D341Med (cell line): Measurements from ENCODE around the gene RAB1B.
"Not testable (repeated sequence)": the region's sequence is repeated elsewhere in the genome, so short reads cannot be mapped to it uniquely, and the experiment has no call there.

Source experiments
- DNase-seq: peaks from one replicate; pipeline ENCODE4 v3.0.0; 2012; ENCODE audit warnings: low spot score

RAB1B gene

DNA sequence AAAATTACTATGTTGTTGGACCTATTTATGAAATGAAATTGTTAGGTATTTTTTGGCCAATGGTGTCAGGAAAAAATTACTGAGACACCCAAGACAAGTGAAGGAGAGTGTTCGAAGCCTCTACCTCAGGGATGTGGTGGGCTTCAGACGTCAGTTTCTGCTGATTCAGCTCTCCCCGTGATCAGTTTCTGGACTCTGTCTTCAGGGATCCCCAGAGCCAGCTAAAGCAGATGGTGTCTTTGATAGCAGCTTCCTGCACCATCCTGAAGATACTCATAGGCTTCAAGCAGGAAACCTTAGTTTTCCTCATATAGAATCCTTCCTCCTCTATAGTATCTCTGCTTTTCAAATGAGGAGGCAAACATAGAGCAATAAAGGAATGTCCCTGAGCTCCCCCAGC is 41.0 kb downstream of the RAB1B start:
- no peak for DNase-seq

DNA sequence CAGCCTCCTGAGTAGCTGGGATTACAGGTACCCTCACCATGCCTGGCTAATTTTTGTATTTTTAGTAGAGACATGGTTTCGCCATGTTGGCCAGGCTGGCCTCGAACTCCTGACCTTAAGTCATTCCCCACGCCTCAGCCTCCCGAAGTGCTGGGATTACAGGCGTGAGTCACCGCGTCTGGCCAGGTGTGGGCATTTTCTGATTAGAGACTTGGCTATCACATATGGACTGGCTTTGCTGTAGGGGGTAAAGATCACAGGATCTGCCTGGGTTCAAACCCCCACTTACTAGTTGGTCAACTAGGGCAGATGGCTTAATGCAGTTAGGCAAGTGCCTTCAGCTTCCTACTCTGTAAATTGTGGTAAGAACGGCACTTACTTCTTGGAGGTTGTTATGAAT is 41.9 kb downstream of the RAB1B start:
- no peak for DNase-seq

DNA sequence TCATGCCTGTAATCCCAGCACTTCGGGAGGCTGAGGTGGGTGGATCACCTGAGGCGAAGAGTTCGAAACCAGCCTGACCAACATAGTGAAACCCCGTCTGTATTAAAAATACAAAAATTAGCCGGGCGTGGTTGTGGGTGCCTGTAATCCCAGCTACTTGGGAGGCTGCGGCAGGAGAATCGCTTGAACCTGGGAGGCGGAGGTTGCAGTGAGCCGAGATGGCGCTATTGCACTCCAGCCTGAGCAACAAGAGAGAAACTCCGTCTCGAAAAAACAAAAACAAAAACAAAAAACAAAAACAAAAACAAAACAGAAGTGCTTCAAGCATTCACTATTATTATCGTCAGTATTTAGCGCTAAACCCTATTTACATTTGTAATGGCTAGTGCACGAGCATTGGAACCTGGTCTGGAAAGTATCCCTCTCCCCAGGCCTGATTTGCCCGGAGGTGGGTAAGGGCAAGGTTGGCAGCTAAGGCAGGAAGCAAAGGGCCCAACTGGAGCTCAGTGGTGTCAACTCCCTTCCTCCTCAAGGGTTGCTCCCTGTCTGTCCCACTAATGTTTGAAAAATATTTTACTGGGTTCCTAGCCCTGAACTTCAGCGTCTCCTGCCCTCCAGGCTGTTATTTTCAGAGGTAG is 42.5 kb downstream of the RAB1B start:
- DNase-seq: not testable (repeated sequence)

DNA sequence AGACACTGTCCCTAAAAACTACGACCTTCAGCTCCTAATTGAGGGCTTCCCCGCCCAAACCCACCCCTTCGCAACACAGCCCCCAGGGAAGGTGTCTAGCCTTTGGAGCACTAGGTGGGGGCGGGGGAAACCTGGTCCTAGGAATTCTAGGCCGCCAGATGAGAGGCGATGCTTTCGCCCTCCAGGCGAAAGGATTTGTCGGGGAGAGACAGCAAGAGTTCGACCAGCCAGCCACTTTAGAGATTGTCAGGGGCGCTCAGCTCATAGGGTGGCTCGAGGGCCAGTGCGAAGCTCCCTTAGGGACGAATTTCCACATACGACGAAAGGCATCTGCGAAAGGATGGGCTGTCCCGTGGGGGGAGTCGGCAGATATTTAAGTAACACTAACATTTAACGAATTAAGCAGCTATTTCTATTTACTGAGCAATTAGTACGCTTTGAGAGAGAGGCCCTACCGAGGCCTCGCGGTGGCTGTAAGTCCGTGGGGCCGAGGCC is 43.1 kb downstream of the RAB1B start:
- DNase-seq: no peak

DNA sequence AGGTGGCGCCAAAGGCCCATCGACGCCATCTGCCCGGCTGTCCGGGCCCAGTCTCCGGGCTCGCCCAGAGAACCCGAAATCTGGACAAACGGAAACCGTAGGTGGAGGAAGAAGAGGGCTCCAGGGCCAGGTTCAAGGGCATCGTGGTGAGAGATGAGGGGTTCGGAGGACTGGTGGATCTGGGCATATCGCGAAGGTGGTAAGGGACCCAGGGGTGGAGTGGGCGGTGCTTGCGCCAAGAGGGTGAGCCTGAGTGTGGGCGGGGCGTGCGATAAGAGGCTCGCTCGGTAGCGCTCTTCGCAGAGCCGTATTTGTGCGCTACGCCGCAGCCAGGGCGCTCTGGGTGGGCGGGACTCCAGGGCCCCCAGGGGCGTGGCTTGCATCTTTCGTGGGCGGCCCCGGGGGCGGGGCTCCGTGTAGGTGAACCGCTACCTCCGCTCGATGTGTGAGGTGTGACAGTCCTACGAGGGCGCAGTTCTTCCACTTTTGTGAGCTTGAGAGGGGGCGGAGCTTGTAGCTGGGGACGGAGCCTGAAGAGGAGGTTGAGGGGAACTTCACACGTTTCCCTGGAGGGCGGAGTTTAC is 43.6 kb downstream of the RAB1B start:
- DNase-seq: peak; percentile 91

DNA sequence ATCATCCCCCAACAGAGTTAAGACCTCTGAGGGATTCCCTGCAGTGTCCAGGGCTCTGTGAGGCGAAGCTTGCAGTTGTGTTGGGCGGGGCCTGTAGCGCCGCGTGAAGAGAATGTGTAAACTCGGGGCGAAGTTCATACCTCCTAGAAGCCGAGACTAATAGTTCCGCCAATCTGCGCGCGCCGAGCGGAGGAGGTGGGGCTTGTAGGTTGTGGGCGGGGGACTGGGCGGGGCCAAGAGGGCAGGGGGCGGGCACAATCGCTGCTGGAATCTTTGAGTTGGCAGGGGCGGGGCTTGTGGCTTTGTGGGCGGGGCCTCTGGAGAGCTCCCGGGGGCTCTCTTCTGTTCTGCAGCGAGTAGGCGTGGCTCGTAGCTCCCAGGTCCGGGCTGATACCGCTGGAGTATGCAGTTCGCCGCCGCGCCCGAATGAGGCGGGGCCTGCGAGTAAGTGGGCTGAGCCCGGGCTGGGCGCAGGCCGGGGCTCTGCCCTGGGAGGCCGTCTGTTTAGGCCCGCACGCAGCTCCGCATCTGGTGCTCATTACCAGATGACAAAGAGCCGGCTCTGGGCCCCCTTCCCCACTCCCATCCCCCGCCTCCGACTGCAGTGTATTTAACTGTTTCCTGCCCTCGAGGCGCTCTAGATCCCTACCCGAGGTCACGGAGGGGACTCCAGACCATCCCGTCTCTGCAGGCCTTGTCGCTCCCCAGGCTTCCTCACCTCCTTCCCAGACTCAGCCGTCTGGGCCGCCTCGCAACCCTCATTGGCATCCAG is 44.3 kb downstream of the RAB1B start:
- DNase-seq: peak; percentile 94

DNA sequence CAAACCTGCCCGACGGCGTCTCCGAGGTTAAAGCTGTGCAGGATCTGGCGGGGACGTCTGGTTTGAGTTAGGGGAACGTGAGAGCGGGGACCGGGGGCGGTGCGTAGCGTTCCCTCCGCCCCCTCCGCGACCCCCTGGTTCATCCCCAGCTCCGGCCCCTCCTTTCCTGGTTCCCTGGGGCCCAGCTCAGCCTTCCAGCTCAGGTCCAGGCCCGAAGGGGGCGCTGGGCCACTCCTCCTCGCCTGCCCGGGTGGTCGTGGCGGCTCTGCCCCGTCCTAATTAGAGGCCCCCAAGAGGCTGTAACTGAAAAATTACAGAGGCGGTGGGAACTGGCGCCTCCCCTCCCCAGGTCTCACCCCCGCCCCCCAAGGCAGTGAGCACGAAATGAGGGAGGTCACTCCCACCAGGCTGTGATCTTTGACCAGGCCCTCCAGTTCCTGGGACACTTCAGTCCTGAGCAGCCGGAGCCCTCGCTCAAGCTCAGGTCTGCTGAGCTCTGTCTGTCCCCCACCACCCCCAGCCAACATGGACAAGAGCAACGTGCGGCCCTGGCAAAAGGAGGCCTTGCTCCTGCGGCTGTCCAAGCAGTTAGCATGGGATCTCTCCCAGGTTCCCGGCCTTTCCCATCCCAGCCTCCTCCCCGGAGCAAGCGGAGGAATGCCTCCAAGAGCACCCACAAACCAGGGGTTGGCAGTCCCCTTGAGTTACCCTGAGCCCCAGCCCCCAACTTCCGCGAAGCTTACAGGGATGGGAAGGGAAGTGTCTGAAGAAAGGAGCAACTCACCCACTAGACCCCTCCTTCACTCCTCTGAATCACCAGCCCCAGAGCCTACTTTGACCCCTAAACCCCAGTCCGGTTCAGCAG is 45.1 kb downstream of the RAB1B start:
- peak; percentile 75 for DNase-seq

DNA sequence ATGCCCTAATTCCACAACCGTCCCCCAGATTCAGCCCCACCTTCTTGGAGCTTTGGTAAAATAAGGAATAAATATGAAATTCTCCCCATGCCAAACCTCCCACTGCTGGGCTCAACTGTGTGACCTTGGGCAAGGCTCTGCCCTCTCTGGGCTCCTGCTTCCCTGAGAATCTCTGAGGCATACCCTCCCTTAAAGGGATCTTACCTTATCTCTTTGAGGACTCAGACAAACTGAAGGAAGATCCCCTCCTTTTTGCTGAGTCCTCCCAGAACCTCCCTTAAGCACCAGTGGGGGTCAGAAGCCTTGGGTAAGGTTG is 45.7 kb downstream of the RAB1B start:
- DNase-seq: no peak

DNA sequence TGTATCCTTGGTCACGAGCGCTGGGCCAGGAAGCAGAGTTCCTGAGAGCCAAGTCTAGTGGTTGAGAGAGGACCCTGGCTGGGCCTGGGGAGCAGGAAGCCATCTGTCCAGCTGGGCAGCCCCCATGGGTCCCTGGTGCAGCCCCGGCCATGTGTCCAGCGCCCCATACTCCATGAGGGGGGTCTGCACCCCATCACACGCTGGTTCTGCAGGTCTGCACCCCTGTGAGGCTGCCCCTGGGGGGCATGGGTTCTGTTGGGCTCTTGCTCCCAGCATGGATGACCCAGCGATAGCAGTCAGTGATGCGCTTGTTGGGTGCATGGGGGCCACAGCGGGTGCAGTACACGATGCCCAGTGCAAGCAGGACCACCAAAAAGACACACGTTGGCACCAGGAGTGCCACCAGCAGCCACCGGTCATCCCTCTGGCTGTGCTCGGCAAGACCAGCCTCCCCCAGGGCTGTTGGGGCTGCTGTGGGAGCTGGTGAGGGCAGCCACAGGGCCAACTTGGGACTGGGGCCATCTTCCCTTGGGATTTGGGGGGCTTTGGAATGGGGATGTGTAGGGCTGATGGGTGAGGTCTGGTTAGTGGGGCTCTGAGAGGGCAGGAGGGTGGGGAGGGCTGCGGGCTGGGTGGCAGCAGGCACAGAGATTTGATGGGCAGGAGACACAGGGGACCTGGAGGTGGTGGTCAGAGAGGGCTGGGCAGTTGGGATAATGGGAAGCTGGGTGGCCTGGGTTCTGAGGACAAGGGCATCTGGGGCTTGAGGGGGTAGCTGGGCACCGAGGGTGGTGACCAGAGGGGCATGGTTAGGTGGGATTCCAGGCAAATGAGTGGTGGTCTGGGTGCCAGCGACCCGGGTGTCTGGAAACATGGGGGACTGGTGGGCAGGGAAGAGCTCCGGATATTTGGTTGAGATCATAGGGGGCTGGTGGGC is 46.4 kb downstream of the RAB1B start:
- no peak for DNase-seq

DNA sequence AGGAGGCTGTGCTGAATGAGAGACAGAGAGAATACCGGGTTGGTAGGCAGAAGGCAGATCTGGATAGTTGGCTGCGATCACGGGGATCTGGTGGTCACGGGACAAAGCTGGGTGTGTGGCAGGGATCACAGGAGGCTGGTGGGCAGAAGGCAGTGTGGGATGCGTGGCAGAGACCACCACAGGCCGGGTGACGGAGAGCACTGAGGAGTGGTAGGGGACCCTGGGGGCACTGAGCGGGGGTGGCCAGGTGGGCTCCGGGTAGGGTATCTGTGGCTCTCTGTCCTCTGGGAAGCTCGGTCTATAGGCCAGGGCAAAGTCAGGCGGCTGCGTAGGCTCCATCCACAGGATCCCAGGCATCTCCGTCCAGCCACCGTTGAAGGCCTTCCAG is 47.1 kb downstream of the RAB1B start:
- no peak for DNase-seq

DNA sequence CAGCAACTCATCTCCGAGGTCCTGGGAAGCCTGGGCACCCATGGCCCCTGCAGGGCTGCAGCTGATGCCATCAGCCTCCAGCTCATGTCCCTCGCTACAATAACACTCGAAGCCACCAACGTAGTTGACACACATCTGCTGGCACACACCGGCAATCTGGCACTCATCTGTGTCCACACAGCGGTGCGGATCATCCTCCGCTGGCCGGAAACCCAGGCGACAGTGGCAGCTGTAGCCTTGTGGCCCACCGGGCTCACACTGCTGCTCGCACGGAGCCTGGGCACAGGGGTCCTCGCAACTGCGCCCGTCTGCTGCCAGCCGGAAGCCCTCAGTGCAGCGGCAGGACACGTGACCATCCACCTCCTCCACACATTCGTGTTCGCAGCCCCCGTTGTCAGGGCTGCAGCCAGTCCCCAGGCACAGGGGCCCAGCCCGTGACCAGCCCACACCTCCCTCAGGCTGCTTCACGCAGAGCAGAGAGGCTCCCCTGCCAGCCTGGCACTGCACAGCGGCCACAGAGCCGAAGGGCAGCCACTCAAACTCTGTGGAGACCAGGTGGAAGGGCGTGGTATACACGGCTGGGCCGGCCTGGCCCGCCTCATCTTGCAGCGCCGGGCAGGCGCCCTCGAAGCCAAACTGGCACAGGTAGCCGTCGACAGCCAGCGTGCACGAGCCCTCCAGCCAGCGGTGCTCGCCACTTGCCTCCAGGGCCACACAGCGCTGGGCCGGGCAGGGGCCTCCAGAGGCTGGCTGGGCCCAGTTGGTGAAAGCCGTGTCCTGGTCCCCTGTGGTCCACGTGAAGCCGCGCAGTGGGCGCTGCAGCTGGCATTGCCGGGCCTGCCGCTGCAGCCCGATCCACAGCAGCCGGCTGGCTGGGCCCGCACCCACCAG is 47.7 kb downstream of the RAB1B start:
- no peak for DNase-seq

DNA sequence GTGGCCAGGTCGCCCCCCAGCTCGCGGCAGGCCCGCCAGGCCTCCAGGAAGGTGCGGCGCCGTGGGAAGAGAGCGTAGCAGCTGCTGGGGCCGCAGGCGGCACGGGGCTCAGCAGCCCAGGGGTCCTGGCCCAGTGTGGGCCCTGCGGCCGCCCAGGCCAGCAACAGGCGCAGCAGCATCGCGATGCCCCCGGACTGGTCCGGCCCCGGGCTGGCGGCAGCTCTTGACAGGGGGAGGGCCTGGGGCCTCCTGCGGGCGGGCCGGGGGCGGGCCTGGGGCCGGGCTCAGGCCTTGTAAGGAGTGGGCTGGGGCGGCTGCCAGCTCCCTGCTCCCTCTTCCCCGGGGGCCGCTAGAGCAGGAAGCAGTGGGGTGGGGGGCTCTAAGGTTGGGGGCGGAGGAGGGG is 48.4 kb downstream of the RAB1B start, which contains the start of gene CD248:
Gene CD248, minus strand, starts transcription at position 196 of the 403 bp plus-strand sequence. Its CDS starts 17 bp downstream, at position 179.
- peak; percentile 66 for DNase-seq

DNA sequence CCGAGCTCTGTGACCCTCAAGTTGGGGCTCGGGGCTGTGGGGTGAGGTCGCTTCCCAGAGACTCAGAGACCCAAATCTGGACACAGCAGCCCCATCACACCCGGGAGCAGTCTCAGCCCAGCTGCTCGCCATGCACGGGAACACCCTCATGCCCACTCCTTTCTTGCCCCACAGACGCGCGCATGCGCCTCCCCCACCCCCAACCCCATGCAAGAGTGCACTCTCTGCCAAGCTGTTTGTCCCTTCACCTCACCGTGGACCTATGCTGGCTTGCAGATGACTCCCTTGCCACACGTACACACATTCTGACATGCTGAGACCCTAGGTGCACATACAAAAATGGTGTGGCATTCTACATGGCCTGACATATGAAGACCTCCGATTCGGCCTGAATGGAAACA is 48.9 kb downstream of the RAB1B start:
- DNase-seq: no peak

DNA sequence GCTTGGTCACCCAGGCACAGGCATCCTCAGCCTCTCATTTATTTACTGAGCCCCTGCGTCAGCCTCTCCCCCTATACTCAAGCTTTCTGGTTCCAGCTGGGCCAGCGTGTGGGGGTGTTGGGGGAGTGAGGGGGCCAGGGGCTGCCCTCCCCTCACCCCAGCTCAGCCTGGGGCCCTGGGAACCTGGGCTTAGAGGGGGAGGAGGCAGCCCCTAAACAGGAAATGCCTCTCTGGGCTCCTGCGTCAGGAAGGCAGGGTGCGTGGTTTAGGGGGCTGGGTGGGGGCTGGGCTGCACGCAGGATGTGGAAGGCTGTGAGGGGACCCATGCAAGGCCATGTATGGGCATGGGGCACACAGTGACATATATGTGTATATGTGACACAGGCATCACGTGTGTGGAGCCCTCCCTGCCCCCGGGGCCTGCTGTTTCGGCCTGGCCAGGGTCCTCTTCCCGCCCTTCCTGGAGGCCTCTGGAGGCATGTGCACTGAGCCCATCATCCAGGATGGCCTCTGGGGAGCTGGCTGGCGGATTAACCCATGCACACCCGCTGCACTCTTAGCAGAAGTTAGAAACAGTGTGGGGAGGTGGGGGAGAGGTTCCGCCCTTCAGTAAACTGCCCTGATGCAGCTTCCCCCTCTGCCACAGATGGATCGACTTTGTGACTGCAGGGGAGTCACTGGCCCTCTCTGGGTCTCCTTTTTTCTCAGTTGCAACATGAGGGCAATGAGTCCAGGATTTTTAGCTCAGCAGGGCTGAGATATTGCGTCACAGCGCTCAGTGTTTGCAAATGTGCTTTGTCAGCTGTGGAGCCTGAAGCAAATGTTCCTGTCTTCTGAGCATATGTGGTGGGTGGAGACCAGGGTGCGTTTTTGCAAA is 49.5 kb downstream of the RAB1B start:
- DNase-seq: peak; percentile 75

DNA sequence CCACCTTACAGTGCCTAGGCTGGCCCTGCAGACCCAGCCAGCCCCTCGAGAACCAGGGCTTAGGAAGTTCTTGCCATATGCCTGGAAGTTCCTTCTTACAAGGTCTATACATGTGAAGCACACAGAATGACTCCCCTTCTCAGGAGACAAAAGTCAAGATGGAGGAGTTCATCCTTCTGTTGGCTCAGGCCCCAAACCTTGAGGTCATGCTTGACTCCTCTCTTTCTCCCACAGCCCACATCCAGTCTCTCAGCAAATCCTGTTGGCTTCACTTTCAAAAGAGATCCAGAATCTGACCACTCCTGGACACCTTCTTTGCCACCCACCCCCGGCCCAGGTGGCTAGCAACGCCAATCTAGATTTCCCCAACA is 50.1 kb downstream of the RAB1B start:
- no peak for DNase-seq

DNA sequence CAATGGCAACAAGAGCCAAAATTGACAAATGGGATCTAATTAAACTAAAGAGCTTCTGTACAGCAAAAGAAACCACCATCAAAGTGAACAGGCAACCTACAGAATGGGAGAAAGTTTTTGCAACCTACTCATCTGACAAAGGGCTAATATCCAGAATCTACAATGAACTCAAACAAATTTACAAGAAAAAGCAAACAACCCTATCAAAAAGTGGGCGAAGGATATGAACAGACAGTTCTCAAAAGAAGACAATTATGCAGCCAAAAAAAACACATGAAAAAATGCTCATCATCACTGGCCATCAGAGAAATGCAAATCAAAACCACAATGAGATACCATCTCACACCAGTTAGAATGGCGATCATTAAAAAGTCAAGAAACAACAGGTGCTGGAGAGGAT is 51.9 kb downstream of the RAB1B start:
- DNase-seq: not testable (repeated sequence)

DNA sequence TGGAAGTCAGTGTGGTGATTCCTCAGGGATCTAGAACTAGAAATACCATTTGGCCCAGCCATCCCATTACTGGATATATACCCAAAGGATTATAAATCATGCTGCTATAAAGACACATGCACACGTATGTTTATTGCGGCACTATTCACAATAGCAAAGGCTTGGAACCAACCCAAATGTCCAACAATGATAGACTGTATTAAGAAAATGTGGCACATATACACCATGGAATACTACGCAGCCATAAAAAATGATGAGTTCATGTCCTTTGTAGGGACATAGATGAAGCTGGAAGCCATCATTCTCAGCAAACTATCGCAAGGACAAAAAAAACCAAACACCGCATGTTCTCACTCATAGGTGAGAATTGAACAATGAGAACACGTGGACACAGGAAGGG is 52.3 kb downstream of the RAB1B start:
- not testable (repeated sequence) for DNase-seq

DNA sequence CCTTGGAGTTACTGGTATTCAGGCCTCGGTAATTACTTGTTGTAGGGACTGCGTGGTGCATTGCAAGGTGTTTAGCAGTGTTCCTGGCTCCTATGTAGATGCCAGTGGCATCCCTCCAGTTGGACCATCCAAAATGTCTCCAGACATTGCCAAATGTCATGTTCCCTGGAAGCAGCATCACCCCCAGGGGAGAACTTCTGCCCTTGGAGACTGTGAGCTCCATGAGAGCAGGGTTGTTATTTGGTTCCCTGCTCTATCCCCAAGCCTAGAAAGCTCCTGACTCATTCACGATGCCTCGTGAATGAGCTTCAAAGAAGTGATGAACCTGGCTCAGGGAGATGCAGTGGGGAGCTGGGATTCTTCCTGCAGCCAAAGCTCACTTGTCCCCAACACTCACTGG is 53.2 kb downstream of the RAB1B start:
- no peak for DNase-seq

DNA sequence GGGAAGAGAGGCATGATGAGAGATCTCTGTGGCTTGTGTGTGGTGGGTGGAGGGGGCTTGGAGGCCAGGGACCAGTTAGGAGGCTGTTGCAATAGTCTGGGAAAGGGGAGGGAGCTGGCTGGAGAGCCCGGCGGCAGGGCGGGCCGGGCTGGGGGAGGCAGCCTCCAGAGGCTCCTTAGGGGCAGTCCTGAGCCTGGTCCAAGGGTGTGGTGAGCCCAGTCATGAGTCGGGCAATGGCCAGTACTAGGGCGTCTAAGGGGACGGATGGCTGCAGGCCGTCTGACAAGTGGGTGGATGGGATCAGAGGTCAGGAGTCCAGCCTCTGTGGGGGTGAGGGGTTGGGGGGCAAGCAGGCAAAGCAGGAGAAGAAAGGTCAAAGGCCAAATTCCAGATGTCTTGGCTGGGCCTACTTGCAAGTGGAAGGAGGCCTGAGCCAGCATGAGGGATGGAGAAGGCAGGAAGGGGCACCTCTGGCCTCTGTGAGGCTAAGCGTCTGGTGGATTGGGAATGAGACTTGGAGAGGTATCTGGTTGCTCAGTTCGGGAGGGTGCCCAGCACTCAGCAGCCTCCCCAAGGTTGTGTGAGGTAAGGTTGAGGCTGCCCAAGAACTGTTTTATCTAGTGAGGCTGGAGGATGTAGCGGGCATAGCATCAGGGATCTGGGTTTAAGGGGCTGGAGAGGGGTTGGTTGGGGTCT is 54.4 kb downstream of the RAB1B start:
- DNase-seq: no peak
